Bone marrow (tissue), 2 donors: ENCODE results near the gene MPIG6B.
"Not testable (repeated sequence)": the region's sequence is repeated elsewhere in the genome, so short reads cannot be mapped to it uniquely, and the experiment has no call there.

ENCODE experiments used
- DNase-seq, 2 donors: peaks; one replicate each; lab custom pipeline; 2025; lab: John Stamatoyannopoulos, UW

Gene MPIG6B

GRCh38 chr6:31700740-31701401 lies 22.3 kb upstream of the MPIG6B start:
- no peak for DNase-seq

- no peak for DNase-seq
Measured at GRCh38 chr6:31701666-31702404, 21.3 kb upstream of the MPIG6B start.

GRCh38 chr6:31702405-31702818 lies 20.8 kb upstream of the MPIG6B start:
- DNase-seq = no peak

- peak; percentile 91 to 95 for DNase-seq
Measured at GRCh38 chr6:31702819-31703716, 20.1 kb upstream of the MPIG6B start, which contains the start of gene ABHD16A. Gene ABHD16A, minus strand, starts transcription at chr6:31703324. Its CDS starts 43 bp downstream, at chr6:31703281.

- no peak for DNase-seq
Measured at GRCh38 chr6:31705931-31706330, 17.2 kb upstream of the MPIG6B start.

- no peak for DNase-seq
Measured at GRCh38 chr6:31706599-31706998, 16.6 kb upstream of the MPIG6B start, which contains the start of gene LY6G6F. Gene LY6G6F, plus strand, starts transcription at chr6:31706866. Its CDS starts 41 bp downstream, at chr6:31706907.

- DNase-seq = no peak
Measured at GRCh38 chr6:31707701-31708100, 15.5 kb upstream of the MPIG6B start.

GRCh38 chr6:31708224-31708623 lies 14.9 kb upstream of the MPIG6B start:
- no peak for DNase-seq

GRCh38 chr6:31709157-31709556 lies 14.0 kb upstream of the MPIG6B start:
- DNase-seq = not testable (repeated sequence)

- no peak for DNase-seq
Measured at GRCh38 chr6:31710523-31711219, 12.5 kb upstream of the MPIG6B start.

- no peak for DNase-seq
Measured at GRCh38 chr6:31711233-31711632, 11.9 kb upstream of the MPIG6B start.

- no peak for DNase-seq
Measured at GRCh38 chr6:31712296-31712695, 10.9 kb upstream of the MPIG6B start.

- no peak for DNase-seq
Measured at GRCh38 chr6:31713465-31713864, 9.7 kb upstream of the MPIG6B start.

GRCh38 chr6:31713991-31714684 lies 9.0 kb upstream of the MPIG6B start:
- DNase-seq = no peak

GRCh38 chr6:31715022-31715958 lies 7.9 kb upstream of the MPIG6B start, which contains the start of gene LY6G6D:
Gene LY6G6D, plus strand, starts transcription at chr6:31715348. Its CDS starts 8 bp downstream, at chr6:31715356.
- no peak for DNase-seq

- no peak for DNase-seq
Measured at GRCh38 chr6:31717499-31718222, 5.5 kb upstream of the MPIG6B start.

GRCh38 chr6:31718265-31718664 lies 4.9 kb upstream of the MPIG6B start:
- no peak for DNase-seq

GRCh38 chr6:31719001-31719400 lies 4.2 kb upstream of the MPIG6B start:
- no peak for DNase-seq

GRCh38 chr6:31720196-31720770 lies 2.9 kb upstream of the MPIG6B start:
- no peak for DNase-seq
